WERI-Rb-1 (cell line): ENCODE results near the gene CINP.
"Not testable (repeated sequence)": the region's sequence is repeated elsewhere in the genome, so short reads cannot be mapped to it uniquely, and the experiment has no call there.

Source experiments
- DNase-seq: peaks from one replicate; pipeline ENCODE4 v3.0.0-alpha.2; 2020
- H3K27ac ChIP-seq: fragments of 250-450 bp; sonication (Bioruptor Pico); 2 replicates; pipeline ENCODE4 v1.5.1; 2020; ENCODE audit warnings: mild to moderate bottlenecking, moderate library complexity
- H3K27me3 ChIP-seq: fragments of 250-450 bp; sonication (Bioruptor Pico); 2 replicates; pipeline ENCODE4 v1.5.1; 2021; ENCODE audit warnings: mild to moderate bottlenecking, low read depth, moderate library complexity; ENCODE audit not compliant: insufficient read depth, severe bottlenecking
- H3K36me3 ChIP-seq: fragments of 250-450 bp; sonication (Bioruptor Pico); 2 replicates; pipeline ENCODE4 v1.5.1; 2020; ENCODE audit warnings: mild to moderate bottlenecking, moderate library complexity
- H3K4me3 ChIP-seq: 2 replicates; pipeline ENCODE4 v1.5.1; 2011; ENCODE audit warnings: low read depth, mild to moderate bottlenecking, control low read depth, low read length
- H3K9me3 ChIP-seq: fragments of 250-450 bp; sonication (Bioruptor Pico); 2 replicates; pipeline ENCODE4 v1.5.1; 2021; ENCODE audit warnings: mild to moderate bottlenecking, moderate library complexity; ENCODE audit not compliant: severe bottlenecking
- CTCF ChIP-seq: IDR thresholded peaks from 2 replicates; pipeline ENCODE4 v1.5.1; 2011; ENCODE audit warnings: low read depth, mild to moderate bottlenecking, control low read depth, inconsistent platforms, low read length

The CINP gene

GRCh38 chr14:102315121-102315520 is 47.6 kb downstream of the CINP start:
- Histone ChIP-seq H3K9me3 (no peaks in the 10 kb centered on the region), H3K27me3 (no peaks in the 10 kb centered on the region), H3K4me3 (peak overlapping the region; percentile 13), H3K27ac (no peak overlapping the region), H3K36me3 (no peaks in the 10 kb centered on the region)
- DNase-seq = peak; percentile 46
- no peak for TF ChIP-seq CTCF

- TF ChIP-seq CTCF = peak; percentile 95
- H3K27ac ChIP-seq = no peak overlapping the region
- DNase-seq = peak; percentile 85
- H3K4me3 ChIP-seq = peak overlapping the region; percentile 46
- no peaks in the 10 kb centered on the region for H3K36me3 ChIP-seq
- H3K27me3 ChIP-seq = no peaks in the 10 kb centered on the region
- no peaks in the 10 kb centered on the region for H3K9me3 ChIP-seq
Measured at GRCh38 chr14:102314242-102315011, 48.3 kb downstream of the CINP start.

GRCh38 chr14:102304611-102305506 is 57.8 kb downstream of the CINP start, which contains the start of gene MOK:
MOK (minus strand) TSS chr14:102305164; CDS start chr14:102304968, 196 bp downstream.
- peak within 1 kb of the TSS; percentile 62 for H3K27ac ChIP-seq
- H3K36me3 ChIP-seq = no peaks in the 10 kb centered on the region
- TF ChIP-seq CTCF = no peak
- no peaks in the 10 kb centered on the region for H3K27me3 ChIP-seq
- H3K9me3 ChIP-seq = no peaks in the 10 kb centered on the region
- H3K4me3 ChIP-seq = peak within 1 kb of the TSS; percentile 76
- peak; percentile 96 for DNase-seq

GRCh38 chr14:102303664-102304063 is 59.0 kb downstream of the CINP start:
- Histone ChIP-seq H3K27ac (no peak overlapping the region), H3K36me3 (no peaks in the 10 kb centered on the region), H3K9me3 (no peaks in the 10 kb centered on the region), H3K27me3 (no peaks in the 10 kb centered on the region), H3K4me3 (no peak overlapping the region)
- TF ChIP-seq CTCF = no peak
- no peak for DNase-seq

- not testable (repeated sequence) for H3K9me3 ChIP-seq, H3K4me3 ChIP-seq, H3K27me3 ChIP-seq, H3K27ac ChIP-seq, DNase-seq, H3K36me3 ChIP-seq
Measured at GRCh38 chr14:102298303-102299070, 64.2 kb downstream of the CINP start.
